ENCODE results near the gene CYP4A11.

- TF ChIP-seq ESRRA (CRISPR knock-in tag; IDR thresholded peaks at IDR 0.05; ENCODE audit: borderline replicate concordance) (no peak), CREB1 (CRISPR knock-in tag; IDR thresholded peaks at IDR 0.05) (no peak), ELF4 (CRISPR knock-in tag; IDR thresholded peaks at IDR 0.05; ENCODE audit: low read depth) (no peak), NFYB (CRISPR knock-in tag; conservative IDR thresholded peaks at IDR 0.05; ENCODE audit: low read depth) (no peak), ZNF138 (CRISPR knock-in tag; conservative IDR thresholded peaks at IDR 0.05) (no peak)
- TF ChIP-seq, protein P1, sequence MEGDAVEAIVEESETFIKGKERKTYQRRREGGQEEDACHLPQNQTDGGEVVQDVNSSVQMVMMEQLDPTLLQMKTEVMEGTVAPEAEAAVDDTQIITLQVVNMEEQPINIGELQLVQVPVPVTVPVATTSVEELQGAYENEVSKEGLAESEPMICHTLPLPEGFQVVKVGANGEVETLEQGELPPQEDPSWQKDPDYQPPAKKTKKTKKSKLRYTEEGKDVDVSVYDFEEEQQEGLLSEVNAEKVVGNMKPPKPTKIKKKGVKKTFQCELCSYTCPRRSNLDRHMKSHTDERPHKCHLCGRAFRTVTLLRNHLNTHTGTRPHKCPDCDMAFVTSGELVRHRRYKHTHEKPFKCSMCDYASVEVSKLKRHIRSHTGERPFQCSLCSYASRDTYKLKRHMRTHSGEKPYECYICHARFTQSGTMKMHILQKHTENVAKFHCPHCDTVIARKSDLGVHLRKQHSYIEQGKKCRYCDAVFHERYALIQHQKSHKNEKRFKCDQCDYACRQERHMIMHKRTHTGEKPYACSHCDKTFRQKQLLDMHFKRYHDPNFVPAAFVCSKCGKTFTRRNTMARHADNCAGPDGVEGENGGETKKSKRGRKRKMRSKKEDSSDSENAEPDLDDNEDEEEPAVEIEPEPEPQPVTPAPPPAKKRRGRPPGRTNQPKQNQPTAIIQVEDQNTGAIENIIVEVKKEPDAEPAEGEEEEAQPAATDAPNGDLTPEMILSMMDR (IDR thresholded peaks at IDR 0.05): no peak
- TF ChIP-seq, protein P2, sequence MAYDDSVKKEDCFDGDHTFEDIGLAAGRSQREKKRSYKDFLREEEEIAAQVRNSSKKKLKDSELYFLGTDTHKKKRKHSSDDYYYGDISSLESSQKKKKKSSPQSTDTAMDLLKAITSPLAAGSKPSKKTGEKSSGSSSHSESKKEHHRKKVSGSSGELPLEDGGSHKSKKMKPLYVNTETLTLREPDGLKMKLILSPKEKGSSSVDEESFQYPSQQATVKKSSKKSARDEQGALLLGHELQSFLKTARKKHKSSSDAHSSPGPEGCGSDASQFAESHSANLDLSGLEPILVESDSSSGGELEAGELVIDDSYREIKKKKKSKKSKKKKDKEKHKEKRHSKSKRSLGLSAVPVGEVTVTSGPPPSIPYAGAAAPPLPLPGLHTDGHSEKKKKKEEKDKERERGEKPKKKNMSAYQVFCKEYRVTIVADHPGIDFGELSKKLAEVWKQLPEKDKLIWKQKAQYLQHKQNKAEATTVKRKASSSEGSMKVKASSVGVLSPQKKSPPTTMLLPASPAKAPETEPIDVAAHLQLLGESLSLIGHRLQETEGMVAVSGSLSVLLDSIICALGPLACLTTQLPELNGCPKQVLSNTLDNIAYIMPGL (CRISPR knock-in tag; IDR thresholded peaks at IDR 0.05): no peak
Observed at GRCh38 chr1:46910790-46911189, 30.5 kb downstream of the CYP4A11 start.

All from WTC11 (cell line).